GM19397 (cell line): ENCODE results near the gene RECQL5.
A peak's percentile ranks its signal among the peaks of the same experiment; 100 is the strongest.
"Not testable (repeated sequence)": the region's sequence is repeated elsewhere in the genome, so short reads cannot be mapped to it uniquely, and the experiment has no call there.

Experiments used
- ATAC-seq: cut with Tn5 transposase; IDR thresholded peaks from one replicate; pipeline ENCODE4 v1.9.1; 2021; ENCODE audit warnings: mild to moderate bottlenecking, moderate library complexity; ENCODE audit not compliant: unreplicated experiment

RECQL5 gene

DNA sequence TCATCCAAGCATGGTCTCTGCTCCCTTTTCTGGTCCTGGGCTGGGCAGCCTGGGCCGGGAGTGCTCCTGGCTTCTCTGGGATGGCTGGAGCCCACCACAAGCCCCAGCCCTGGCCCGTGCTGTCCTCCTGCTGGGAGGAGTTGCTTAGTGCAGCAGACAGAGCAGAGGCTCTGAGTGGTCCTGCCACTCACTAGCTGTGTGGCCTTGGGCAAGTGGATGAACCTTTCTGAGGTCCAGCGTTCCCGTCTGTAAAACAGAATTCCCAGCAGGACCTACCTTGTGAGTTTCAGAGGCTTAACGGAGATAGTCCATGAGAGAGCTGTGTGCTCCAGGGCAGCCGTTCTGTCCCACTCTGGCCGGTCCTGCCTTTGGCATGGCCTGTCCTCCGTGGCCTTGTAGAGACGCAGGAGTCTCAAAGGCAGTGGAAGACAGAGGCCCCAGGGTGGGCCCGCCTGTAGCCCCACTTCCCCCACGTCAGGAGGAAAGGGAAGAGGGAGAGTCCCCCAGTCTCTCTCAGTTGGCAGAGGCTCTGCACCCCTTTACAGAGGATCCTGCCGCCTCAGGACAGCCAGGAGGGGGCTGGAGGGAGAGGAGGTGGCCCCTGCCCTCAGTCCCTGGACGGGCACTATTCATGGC is 71.6 kb downstream of the RECQL5 start:
- ATAC-seq: no peak

DNA sequence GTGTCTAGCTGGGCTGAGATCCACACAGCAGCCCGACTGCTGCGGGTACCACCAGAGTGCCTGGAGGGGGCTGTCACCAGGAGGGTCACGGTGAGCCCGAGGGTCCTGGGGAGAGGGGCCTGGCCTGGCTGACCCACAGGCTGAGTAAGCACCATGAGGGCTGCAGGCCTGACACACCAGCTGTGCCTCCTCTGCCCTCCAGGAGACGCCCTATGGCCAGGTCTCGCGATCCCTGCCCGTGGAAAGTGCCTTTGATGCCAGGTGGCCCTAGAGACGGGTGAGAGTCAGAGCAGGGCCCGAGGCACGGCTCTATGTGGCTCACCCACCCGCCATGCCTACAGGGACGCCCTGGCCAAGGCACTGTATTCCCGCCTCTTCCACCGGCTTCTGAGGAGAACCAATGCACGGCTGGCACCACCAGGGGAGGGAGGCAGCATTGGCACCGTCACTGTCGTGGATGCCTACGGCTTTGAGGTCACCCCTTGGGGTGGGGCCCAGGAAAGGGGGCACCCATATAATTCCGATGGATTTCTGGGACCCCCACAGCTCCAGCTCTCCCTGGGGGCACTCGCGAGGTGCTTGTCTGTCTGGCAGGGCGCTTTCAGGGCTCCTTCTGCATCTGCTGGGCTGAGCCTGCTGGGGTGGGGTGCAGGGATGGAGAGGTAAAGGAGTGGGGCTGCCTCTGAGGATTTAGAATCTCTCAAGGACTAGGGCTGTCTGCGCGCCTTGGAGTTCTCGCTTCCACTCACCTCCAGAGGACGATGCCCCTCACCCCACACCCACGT is 72.3 kb downstream of the RECQL5 start:
- ATAC-seq: no peak

DNA sequence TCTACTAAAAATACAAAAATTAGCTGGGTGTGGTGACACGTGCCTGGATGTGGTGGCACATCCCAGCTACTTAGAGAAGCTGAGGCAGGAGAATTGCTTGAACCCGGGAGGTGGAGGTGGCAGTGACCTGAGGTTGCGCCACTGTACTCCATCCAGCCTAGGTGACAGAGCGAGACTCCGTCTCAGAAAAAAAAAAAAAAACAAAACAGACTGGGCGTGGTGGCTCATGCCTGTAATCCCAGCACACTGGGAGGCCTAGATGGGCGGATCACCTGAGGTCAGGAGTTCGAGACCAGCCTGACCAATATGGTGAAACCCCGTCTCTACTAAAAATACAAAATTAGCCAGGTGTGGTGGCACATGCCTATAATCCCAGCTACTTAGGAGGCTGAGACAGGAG is 73.5 kb downstream of the RECQL5 start:
- not testable (repeated sequence) for ATAC-seq

DNA sequence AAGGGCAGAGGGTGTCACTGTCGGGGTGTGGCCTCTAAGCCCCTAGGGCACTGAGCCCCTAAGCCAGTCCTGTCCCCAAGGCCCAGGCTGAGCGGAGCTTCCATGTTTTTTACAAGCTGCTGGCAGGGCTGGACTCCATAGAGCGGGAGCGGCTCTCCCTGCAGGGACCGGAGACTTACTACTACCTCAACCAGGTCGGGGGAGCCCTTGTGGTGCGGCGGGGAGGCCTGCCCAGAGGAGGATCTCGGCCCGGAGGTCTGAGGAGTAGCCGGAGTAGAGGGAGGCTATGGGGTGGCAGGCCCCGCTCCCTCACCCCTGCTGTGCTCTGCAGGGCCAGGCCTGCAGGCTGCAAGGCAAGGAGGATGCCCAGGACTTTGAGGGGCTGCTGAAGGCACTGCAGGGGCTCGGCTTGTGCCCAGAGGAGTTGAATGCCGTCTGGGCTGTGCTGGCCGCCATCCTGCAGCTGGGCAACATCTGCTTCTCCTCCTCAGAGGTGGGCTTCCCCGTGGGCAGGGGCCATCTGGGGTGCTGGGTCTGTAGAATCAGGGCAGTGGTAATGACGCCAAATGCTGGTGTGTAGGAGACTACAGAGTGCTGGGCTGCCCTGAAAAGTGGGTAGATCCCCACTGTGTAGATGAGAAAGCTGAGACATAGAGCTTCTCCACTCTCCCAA is 74.5 kb downstream of the RECQL5 start:
- ATAC-seq: no peak

DNA sequence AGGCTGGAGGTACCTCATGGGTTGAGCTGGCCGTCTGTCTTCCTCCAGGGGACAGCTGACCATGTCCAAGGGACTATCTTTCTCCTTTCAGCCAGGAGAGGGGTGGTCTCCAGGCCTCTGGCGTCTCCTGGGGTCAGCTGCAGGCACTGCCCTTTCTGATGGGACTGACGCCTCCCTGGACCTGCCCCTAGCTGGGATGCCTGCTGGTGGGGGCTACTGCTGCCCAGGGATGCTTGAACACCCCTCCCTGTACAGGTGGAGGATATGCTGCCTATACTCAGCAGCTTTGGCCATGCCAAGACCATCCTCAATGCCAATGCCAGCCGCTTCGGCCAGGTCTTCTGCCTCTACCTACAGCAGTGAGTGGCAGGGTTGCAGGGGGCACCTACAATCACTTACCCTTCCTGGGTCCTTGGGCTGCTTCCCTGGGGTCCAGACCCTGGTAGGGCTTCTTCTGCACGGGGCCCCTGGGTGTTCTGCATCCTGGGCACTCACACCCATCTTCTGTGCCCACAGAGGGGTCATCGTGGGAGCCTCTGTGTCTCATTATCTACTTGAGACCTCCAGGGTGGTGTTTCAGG is 75.1 kb downstream of the RECQL5 start:
- no peak for ATAC-seq

DNA sequence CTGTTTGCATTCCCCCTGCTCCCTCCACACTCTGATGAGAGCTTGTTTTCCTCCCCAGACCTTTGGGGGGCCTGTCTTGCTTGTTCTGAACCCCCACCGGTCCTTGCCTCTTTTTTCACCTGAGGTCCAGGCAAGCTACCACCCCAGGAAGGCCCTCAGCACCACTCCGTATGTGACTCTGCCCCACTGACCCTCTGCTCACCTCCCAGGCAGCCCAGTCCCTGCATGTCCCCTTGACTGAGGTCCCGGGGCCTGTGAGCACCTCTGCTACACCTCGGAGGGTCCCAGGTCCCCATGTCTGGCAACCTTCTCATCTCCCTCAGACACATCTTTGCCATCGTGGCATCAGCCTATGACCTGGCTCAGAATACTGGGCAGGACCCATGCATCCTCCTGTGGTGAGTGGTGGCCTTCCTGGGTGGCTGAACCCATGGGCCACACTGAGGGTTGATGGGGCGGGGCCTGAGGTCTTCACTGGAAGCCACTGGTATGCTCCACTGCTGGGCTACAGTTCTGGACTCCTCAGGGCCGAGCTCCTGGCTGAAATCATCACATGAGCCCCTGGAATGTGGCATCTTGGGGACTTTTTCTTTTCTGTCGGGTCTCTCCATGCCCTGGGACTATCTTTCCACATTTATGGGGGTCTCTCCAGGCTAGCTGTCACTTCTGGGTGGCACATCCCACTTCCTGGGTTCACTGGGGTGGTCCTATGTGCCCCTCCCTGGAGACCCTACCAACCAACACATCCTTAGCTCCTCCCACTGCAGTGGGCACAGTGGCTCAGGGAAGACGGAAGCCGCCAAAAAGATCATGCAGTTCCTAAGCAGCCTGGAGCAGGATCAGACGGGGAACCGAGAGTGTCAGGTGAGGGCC is 75.9 kb downstream of the RECQL5 start:
- no peak for ATAC-seq

DNA sequence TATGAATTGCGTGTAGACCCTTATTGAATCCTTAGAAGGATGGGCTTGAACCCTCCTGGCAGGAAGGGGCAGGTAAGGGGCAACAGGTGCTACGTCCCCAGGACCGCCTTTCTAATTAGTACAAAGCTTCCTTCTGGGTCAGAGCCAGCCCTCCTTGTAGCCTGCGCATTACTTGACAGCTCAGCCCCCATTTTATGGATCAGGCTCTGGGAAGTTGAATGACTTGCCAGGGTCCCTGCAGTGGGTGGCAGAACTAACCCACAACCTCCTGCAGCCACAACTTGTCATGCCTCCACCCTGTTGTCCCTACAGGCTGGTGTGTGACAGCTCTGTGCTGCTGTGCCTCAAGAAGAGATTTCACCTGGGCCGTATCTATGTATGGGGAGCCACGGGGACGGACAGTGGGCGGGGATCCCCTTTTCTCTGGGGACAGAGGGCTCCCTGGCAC is 76.6 kb downstream of the RECQL5 start:
- ATAC-seq: no peak

DNA sequence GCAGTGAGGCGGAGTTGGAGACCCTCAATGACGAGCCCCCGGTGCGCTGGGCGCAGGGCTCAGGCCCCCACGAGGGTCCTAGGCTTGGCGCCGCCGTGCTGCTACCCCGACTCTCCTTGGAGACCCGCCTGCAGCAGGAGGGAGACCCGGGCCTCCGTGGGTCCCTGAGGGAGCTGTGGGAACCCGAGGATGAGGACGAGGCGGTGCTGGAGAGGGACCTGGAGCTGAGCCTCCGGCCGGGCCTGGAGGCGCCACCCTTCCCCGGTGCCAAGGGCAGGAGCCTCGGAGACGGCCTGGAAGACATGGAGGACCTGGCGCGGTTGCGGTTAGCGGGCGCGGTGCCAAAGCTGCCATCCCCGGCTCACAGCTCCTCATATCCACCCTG is 77.0 kb downstream of the RECQL5 start:
- ATAC-seq: no peak

DNA sequence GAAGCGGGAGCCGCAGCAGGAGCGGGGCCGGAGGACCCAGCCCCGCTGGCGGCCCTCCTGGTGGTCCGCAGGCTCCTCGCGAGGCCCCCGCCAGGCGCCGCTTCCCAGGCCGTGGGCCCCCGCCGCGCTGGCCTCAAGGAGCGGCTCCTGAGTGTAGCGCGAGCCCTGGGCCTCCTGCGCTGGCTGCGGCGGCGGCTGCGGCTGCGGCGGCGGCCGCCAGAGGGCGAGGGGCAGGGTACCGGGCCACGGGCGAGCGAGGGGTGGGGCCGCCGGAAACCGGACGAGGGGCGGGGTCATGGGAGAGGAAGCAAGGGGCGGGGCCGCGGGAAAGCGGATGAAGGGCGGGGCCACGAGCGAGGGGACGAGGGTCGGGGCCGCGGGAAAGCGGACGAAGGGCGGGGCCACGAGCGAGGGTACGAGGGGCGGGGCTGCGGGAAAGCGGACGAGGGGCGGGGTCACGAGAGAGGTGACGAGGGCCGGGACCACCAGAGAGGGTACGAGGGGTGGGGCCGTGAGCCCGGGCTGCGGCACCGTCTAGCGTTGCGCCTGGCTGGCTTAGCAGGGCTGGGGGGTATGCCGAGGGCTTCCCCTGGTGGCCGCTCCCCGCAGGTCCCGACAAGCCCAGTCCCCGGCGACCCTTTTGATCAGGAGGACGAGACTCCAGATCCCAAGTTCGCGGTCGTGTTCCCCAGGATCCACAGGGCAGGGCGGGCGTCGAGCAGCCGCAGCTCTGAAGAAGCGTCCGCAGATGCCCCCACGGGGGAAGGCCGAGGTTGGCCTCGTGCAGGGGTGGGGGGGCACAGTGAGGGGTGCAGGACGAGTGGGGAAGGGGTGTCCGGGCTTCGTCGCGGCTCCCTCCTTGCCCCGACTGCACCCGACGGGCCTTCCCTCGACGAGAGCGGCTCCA is 77.7 kb downstream of the RECQL5 start:
- peak; percentile 72 for ATAC-seq

DNA sequence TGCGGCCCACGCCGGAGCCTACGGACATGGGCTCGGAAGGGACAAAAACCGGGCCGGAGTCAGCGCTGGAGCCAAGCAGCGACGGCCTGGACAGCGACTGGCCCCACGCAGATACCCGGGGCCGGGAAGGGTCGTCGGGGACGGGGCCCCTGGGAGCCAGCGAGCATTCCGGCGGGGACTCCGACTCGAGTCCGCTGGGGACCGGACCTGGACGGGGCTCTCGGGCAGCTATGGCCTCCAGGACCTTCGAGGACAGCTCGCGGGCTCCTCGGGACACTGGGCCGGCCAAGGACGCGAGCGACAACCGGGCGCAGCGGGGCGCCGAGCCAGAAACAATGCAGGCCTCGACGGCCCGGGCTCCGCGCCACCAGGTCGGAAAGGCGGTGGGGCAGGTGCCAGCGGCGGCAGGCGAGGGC is 78.3 kb downstream of the RECQL5 start:
- no peak for ATAC-seq

DNA sequence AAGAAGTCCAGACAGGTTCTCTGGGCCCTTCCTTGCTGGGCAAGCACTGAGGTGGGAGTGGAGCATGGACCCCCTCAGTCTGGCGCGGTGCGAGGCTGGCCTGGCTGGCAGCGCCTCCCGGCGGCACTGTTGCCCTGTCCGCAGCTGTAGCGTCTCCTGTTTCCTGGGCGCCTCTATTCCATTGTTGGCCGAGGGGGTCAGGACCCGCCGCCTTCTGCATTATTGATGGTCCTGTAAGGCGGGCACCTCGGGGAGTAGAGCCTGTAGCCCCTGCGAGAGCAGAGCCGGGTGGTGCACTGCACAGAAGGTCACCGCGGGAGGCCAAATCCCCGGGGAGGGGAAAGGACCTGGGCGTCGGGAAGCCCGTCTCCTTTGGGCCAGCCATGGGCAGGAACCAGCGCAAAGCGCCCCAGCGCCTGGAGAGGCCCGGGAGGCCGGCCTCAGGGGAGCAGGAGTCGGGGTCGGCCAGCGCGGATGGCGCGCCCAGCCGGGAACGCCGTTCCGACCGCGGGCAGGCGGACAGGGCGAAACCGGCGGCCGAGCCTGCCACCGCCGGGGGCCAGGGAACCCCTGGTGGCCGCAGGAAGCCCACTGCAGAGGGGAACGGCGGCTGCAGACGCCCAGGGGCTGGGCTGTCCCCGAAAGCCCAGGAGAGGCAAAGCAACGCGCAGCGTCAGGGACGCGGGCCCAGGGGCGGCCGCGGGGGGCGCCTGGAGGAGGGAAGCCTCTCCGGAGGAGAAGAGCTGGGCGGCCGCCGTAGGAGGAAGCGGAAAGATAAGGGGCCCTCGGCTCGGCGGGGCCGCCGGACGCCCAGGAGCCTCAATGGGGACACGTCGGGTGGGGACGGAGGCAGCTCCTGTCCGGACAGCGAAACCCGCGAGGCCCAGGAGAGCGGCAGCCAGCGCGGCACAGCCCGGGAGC is 79.0 kb downstream of the RECQL5 start, which contains the start of gene MYO15B:
Gene MYO15B, plus strand, starts transcription at position 126 of the 921 bp plus-strand sequence. Its CDS starts 258 bp downstream, at position 384.
- ATAC-seq: no peak

DNA sequence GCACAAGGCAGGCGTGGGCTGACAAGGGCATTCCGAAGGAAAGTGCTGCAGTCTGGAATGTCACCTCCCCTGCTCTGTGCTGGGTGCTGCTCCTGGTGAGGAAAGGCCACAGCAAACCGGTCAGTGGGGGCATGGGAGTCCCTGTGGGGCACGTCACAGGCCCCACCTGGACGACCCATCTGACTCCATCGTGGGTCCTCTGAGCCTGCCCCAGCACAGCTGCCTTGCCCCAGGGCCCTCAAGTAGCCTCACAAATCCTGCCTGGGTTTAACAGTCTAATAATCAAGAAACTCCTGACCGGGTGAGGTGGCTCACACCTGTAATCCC is 82.1 kb downstream of the RECQL5 start:
- ATAC-seq: no peak

DNA sequence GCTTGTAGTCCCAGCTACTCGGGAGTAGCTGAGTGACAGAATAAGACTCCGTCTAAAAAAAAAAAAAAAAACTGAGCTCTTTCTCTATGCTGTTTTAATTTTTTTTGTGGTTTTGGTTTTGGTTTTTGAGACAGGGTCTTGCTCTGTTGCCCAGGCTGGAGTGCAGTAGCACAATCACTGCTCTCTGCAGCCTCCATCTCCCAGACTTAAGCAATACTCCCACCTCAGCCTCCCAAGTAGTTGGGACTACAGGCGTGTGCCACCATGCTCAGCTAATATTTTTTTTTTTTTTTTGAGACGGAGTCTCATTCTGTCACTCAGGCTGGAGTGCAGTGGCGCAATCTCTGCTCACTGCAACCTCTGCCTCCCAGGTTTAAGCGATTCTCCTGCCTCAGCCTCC is 83.8 kb downstream of the RECQL5 start:
- ATAC-seq: not testable (repeated sequence)

DNA sequence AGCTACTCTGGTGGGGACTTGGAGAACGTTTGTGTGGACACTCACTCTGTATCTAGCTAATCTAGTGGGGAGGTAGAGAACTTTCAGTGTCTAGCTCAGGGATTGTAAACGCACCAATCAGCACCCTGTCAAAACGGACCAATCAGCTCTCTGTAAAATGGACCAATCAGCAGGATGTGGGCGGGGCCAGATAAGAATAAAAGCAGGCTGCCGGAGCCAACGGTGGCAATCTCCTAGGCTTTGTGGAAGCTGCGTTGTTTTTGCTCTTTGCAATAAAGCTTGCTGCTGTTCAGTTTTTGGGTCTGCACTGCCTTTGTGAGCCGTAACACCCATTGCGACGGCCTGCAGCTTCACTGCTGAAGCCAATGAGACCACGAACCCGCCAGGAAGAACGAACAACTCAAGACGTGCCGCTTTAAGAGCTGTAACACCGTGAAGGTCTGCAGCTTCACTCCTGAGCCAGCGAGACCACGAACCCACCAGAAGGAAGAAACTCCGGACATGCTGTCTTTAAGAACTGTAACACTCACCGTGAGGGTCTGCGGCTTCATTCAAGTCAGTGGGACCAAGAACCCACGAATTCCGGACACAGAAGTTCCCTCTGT is 85.7 kb downstream of the RECQL5 start:
- not testable (repeated sequence) for ATAC-seq
